Measurements from ENCODE around the gene LRRC2.

GRCh38 chr3:46504789-46505188, 61.3 kb downstream of the LRRC2 start:
- no peak for TF ChIP-seq FOSL1 (tag; conservative IDR thresholded peaks at IDR 0.05)
- no peak for TF ChIP-seq TRIM25 (IDR thresholded peaks at IDR 0.05; ENCODE audit: borderline replicate concordance)
- TF ChIP-seq ZBTB17 (CRISPR knock-in tag; IDR thresholded peaks at IDR 0.05) = no peak
- no peak for TF ChIP-seq CTCF (IDR thresholded peaks at IDR 0.05 in 2 of 3, conservative IDR thresholded peaks at IDR 0.05 in 1 of 3; ENCODE audit: insufficient read depth in 2 of 3, low read depth in 1 of 3, low read length in 3 of 3)
- no peak for TF ChIP-seq ZEB2 (IDR thresholded peaks at IDR 0.05)
